C4-2B (cell line): ENCODE measurements around the gene ALPL.

ENCODE experiments used
- H3K27ac ChIP-seq: fragments of 450-650 bp; 2 replicates; pipeline ENCODE4 v1.5.1; 2017
- ZFX ChIP-seq: fragments of 450-650 bp; IDR thresholded peaks from 2 replicates; pipeline ENCODE4 v1.6.1; 2017
- TF ChIP-seq, protein P1 (sequence below): fragments of 450-650 bp; conservative IDR thresholded peaks from 2 replicates; pipeline ENCODE4 v1.5.1; 2017; ENCODE audit warnings: mild to moderate bottlenecking

The ALPL gene

DNA sequence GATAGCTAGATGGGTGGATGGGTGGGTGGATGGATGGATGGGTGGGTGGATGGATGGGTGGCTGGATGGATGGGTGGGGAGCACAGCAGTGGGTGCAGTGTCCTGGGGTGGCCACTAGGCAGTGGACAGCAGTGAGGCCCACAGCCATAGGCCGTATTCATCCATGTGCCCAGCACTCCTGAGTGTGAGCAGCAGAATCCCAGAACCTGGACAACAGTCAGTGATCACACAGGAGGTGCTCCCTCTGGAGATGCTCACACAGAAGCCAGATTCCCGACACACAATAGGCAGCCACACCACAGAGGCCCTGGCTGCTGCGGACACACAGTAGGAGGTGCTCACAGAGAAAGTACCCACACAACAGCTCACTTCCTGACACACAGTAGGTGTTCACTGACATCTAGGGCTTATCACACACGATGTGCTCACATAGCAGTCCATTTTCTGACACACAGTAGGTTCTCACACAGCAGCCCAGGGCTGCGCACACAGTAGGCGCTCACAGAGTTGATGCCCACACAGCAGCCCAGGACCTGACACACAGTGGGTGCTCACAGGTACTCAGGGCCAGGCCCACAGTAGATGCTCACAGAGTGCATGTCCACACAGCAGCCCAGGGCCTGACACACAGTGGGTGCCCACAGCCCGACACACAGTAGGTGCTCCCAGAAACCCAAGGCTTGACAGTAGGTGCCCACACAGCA is 95.9 kb downstream of the ALPL start:
- no peak for TF ChIP-seq ZFX
- TF ChIP-seq, protein P1, sequence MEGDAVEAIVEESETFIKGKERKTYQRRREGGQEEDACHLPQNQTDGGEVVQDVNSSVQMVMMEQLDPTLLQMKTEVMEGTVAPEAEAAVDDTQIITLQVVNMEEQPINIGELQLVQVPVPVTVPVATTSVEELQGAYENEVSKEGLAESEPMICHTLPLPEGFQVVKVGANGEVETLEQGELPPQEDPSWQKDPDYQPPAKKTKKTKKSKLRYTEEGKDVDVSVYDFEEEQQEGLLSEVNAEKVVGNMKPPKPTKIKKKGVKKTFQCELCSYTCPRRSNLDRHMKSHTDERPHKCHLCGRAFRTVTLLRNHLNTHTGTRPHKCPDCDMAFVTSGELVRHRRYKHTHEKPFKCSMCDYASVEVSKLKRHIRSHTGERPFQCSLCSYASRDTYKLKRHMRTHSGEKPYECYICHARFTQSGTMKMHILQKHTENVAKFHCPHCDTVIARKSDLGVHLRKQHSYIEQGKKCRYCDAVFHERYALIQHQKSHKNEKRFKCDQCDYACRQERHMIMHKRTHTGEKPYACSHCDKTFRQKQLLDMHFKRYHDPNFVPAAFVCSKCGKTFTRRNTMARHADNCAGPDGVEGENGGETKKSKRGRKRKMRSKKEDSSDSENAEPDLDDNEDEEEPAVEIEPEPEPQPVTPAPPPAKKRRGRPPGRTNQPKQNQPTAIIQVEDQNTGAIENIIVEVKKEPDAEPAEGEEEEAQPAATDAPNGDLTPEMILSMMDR = no peak
- H3K27ac ChIP-seq = no peak overlapping the region

DNA sequence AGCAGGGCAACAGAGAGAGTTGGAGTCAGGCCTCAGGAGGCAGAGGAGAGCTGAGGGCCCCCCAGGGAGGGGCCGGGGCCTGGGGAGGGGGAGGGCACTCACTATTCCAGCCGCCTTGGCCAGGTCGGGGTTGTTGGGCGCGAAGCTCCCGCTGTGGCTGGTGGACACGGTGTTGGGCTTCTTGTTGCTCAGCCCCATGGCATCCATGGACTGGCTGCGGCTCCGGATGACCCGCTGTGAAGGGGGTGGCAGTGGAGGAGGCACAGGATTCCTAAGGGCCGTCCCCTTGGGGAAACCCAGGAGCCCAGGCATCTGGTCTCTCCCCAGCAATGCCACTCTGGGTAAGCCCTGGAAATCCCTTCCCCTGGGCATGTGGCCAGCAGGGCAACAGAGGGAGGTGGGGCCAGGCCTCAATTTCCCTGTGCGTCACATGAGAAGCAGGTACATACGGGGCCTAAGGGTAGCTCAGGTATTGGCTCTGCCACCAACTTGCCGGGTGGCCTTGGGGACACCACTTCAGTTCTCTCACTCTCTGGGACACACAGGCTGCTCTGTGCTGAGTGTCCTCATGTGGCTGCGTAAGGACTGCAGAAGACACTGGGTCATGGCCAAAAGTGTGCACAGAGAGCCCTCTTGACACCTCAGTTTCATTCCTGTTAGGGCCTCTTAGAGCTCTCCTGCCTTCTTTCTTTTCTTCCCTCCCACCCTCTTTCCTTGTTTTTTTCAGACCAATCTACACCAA is 96.9 kb downstream of the ALPL start:
- H3K27ac ChIP-seq = no peak overlapping the region
- TF ChIP-seq ZFX = no peak
- TF ChIP-seq, protein P1 = no peak

DNA sequence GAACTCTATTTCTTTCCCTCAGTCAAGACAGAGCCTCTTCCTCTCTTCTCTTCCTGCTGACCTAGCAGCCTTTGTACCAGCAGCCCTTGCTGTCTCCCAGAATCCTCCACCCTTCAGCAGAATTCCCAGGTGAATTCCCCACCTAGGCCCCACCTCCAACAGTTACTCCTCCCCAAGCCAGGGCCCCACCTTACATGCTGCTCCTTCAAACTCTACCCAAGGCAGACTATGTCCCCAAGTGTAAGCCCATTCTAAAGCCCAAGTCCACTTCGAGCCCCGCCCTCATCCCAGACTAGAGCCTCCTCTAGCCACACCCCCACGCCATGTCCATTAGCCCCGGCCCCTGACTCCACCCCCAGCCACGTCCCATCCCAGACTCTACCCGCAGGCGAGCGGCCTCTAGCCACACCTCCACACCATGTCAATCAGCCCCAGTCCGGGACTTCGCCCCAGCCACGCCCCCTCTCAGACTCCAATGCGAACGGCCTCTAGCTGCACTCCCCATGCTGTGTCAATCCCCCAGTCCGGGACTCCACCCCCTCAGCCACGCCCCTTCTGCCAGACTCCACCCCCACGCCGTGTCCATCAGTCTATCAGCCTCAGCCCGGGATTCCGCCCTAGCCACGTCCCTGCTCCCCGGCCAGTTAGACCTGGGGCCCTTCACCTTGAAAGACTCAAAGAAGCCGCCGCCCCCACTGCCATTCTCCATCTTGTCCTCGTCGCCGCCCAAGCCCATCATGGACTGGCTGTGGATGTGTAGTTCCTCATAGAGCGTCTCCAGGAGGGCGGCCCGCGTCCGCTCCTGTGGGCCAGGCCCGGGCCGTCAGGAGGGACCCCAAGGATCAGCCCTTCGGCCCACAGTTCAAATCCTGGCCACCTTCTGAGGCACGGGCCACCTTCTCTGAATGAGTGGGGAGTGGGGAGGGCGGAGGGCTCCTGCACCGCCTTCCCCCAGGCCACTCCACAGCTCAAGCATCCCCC is 98.6 kb downstream of the ALPL start:
- H3K27ac ChIP-seq = no peak overlapping the region
- no peak for TF ChIP-seq ZFX
- TF ChIP-seq, protein P1 = no peak

DNA sequence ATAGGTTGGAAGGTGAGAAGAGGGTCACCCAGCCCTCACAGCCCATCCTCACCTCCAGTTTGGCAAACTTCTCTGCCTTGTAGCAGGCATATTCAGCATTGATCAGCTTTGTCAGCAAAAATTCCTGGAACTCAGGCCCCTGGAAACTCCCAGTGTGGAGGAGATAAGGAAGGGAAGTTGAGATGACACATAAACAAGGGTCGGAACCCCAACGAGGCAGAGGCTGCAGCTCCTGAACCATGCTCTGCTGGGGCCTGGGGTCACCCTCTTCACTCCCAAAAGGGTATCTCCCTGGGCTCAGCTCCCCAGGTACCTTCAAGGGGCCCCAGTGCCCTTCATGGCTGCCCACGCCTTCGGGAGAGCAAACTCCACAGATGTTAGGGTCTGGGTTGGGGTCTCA is 99.6 kb downstream of the ALPL start:
- H3K27ac ChIP-seq = no peak overlapping the region
- TF ChIP-seq ZFX = no peak
- TF ChIP-seq, protein P1 = no peak

DNA sequence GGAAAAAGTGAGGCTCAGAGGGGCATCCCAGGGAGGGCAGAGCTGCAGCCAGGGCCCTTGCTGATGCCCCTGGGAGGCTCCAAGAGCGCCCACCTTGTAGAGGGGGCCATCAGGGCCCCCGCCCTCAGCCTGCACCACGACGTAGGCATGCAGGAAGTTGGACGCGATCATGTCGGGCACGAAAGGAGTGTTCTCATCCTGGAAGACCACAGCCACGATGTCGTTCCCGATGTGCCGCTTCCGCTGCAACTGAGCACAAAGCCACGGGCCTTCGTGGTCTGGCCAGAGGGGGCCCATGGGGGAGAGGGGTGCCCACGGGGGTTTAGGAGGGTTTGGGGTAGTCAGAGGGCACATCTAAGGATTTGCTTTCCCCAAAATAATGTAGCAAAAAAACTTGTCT is 100.8 kb downstream of the ALPL start:
- TF ChIP-seq, protein P1 = no peak
- TF ChIP-seq ZFX = no peak

DNA sequence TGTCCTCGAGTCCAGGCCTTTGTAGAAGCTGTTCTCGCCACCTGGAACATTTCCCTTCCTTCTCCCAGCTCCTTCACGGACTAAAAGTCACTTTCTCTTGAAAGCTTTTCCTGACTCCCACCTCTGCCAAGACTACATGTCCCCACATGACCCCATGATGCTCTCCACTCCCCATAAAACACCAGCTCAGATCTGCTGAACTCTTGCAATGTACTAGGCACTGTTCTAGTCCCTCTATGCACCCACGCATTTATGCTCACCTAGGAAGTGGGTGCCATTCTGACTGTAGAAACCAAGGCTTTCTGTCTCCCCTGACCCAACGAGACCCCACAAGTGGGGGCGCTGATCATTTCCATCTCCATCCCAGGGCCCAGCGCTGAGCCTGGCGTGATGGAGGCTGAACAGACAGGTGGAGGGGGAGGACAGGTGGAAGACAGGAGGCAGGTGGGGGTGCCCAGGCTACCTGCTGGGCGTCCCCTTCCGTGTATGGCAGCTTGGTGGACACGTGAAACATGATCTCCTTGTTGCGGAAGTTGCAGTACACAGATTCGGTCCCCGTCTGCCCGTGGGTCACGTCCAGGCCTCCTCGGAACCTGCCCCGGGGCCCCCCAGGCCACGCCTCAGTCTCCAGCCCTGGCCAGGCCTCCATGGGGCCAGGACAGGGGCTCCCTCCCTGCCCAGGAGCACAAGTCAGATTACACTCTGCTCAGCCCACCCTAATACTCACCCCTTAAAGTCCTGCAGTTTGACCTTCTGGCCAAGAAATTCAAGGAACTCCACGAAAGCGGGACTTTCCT is 102.0 kb downstream of the ALPL start:
- H3K27ac ChIP-seq = no peak overlapping the region

More for the DNA sequence above, 100.8 kb downstream of the ALPL start:
- no peak overlapping the region for H3K27ac ChIP-seq

More for the DNA sequence above, 102.0 kb downstream of the ALPL start:
- TF ChIP-seq, protein P1 = no peak
- TF ChIP-seq ZFX = no peak
